Hematopoietic multipotent progenitor cell treated with erythropoietin and hydrocortisone succinate and interleukin-3 and kit ligand, for 6 days (in vitro differentiated cells): ENCODE data around the gene KLHL41.

Experiments
- DNase-seq: peaks from one replicate; pipeline ENCODE4 v3.0.0-alpha.2; 2015

Gene KLHL41

DNA sequence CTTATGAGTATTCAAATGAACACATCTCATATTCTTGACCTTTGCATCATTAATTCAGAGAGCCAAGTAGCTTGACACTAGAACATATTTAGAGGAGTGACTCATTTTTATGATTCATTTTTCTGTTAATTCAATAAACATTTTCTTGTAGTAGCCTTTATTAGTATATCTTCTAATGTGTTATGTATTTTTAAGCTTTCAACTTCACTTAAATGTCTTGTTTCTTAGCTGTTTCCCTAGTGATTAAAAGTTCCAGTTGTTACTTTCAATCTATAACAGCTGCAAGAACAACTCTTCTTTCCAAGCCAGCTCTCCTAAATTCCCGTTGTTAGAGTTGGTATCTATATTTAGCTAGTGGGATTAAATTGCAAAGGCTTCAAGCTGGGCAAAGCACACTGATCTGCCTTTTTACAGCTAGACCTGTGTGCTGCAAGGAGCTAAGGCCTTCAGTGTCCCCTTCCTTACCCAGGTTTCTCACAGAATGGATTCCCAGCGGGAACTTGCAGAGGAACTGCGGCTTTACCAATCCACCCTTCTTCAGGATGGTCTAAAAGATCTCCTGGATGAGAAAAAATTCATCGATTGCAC is at the start of gene KLHL41:
Gene KLHL41 (plus strand): TSS at position 405 of the 588 bp plus-strand sequence. CDS start 77 bp downstream, at position 482.
- DNase-seq: no peak

DNA sequence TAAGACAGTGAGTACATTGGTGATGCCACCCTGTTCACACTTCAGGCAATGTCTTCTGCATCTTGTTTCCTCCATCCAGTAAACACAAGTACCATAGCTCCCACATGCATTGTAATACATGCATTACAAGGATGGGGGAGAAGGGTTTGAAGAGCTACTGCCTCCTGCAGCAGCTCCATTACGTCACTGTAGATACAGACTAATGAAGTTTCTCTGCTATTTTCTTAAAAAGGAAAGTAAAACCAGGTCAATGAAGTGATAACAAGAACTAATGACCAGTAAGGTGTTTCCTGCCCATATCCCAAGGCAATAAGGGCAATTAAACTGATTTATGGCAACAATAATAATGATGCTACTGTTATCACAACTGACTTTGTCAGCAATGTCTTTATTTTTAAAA is 48.4 kb upstream of the KLHL41 start:
- DNase-seq: no peak

GRCh38 chr2:169462896-169463695 is 46.4 kb upstream of the KLHL41 start:
- DNase-seq: no peak

- DNase-seq: no peak
These were observed 45.0 kb upstream of the KLHL41 start for GRCh38 chr2:169464466-169464865.

GRCh38 chr2:169464882-169465281 is 44.6 kb upstream of the KLHL41 start:
- peak; percentile 49 for DNase-seq

GRCh38 chr2:169468841-169469240 is 40.7 kb upstream of the KLHL41 start:
- no peak for DNase-seq

DNA sequence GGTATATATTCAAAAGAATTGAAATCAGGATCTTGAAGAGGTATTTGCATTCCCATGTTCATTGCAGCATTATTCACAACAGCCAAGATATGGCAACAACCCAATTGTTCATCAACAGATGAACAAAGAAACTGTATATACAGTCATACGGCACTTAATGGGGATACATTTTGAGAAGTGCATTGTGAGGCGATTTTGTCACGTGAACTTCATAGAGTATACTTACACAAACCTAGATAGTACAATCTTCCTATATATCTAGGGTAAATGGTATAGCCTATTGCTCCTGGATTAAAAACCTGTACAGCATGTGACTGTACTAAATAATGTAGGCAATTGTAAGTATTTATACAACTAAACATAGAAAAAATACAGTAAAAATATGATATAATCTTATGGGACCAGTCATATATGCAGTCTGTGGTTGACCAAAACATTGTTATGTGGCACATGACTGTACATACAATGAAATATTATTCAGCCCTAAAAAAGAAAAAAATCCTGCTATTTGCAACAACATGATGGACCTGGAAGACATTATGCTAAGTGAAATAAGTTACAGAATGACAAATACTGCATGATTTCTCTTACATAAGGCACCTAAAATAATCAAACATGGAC is 39.4 kb upstream of the KLHL41 start:
- no peak for DNase-seq

DNA sequence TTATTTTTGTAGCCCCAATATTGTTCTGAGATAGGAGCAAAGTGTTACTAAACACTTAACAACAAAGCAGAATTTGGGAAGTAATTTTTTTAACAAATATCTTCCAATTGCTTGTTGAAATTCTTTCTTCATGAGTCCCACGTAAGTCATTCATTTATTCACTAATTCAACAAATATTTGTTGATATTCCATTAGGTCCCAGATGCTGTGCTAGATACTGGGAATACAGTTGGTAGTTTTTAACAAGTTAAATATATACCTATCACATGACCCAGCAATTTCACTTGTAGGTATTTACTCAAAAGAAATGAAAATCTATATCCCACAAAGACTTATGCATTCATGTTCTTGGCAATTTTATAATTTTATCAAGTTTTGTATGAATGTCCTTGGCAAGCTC is 37.3 kb upstream of the KLHL41 start:
- DNase-seq: no peak

DNA sequence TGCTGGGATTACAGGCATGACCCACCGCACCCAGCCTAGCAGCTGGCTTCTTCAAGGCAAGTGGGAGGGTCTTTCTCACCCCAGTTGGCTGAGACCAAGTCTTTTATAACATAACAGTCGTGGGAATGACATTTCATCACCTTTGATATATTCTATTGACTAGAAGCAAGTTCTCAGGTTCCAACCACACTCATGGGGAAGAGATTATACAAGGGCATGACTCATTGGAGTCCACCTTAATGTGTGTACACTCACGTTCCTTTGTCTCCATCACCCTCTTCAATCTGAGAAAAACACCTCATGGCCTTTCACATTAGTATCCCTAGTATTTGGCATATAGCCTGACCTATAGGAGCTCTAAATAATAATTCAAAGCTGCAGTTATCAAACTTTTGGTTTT is 33.0 kb upstream of the KLHL41 start:
- no peak for DNase-seq

DNA sequence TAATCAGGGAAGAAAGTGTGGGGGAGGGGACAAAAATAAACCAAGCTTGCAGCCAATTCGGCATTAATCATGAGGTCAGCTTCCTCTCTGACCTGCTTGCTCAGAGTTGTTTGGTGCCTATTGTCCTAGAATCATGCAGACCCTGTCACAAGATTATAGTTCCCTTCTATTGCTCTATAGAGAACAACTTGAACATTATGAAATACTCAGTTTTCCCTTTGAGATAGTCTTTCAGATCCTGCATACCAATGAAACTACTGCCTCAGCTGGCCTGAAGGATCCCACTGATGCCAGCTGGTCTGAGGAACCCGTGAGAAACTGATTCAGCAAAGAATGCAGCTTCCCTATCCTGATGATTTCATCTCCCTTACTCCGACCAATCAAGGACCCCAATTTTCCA is 31.2 kb upstream of the KLHL41 start:
- DNase-seq: no peak

DNA sequence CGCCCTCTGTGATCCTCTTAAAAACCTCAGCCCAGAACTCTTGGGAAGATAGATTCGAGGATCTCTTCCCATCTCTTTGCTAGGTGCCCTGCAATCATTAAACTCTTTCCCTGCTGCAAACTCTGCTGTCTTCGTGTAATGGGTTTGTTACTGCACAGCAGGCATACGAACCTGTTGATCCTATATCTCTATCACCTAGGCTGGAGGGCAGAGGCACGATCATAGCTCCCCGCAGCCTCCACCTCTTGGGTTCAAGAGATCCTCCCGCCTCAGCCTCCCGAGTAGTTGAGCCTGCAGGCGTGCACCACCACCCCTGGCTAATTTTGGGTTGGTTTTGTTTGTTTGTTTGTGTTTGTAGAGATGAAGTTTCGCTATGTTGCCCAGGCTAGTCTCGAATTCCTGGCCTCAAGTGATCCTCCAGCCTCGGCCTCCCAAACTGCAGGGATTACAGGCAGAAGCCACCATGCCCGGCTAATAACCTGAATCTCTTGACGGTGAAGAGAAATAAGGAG is 30.7 kb upstream of the KLHL41 start:
- no peak for DNase-seq

DNA sequence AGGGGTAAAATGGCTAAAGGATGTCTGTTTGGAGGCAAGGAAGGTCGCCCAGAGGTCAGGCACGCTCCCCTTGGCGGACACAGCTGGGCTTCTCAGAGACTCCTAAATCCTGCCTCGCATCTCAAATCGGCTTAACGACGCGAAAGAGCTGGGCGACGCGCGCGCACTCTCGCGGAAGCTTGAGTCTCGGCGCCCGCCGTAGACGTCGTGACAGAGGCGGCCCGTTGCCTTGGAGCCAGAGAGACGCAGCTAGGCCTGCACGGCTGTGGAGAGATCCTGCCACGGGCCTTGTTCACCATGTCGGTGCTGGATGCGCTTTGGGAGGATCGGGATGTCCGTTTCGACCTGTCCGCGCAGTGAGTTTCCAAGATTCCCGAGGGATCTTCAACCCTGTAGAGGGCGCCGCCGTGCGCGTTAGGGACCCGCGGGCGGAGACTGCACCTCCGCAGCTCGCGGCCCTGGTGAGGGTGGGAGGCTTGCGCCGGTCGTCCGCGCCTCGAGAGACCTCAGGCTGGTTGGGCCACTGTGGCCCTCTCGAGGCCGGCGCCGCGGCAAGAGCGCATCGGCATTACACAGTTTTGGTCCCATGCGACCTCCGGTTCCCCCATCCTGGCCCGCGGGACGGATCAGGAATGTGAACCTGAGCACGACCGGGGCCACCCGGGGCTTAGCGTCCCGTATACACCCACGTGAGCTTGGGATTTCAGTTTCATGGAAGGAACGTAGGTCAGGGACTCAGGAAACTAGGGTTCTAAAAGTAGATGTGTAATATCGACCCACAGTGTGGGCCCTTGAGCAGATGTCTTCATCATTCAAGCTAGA is 30.0 kb upstream of the KLHL41 start, which contains the start of gene BBS5:
Gene BBS5 (plus strand): TSS at position 238 of the 822 bp plus-strand sequence. CDS start 60 bp downstream, at position 298.
- DNase-seq: peak; percentile 90

GRCh38 chr2:169480079-169480465 is 29.4 kb upstream of the KLHL41 start:
- DNase-seq: peak; percentile 7

- no peak for DNase-seq
These were observed 23.8 kb upstream of the KLHL41 start for GRCh38 chr2:169485650-169486138.

- no peak for DNase-seq
These were observed 23.0 kb upstream of the KLHL41 start for GRCh38 chr2:169486487-169486886.

- no peak for DNase-seq
These were observed 18.7 kb upstream of the KLHL41 start for GRCh38 chr2:169490834-169491233.

- no peak for DNase-seq
These were observed 18.1 kb upstream of the KLHL41 start for GRCh38 chr2:169491378-169491777.

- DNase-seq: no peak
These were observed 16.1 kb upstream of the KLHL41 start for GRCh38 chr2:169493360-169493759.

DNA sequence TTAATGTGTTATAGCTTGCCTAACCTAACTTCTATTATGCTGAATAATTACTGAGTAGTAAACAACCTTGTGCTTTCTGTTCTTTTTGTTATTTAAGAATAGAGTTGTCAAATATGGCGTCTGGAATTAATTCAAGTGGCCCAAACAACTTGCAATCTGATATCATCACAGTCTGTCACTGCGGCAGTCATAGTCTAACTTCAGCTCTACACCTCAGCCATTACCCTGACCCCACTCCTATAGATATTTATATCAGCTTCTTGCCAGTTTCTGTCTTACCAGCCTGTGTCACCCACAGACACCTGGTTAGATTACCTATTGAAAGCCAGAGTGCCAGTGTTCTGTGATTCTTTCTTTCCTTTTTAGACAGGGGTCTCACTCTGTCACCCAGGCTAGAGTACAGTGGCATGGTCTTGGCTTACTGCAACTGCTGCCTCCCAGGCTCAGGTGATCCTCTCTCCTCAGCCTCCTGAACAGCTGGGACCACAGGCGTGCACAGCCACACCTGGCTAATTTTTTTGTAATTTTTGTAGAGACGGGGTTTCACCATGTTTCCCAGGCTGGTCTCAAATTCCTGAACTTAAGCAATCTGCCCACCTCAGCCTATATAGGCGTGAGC is 14.1 kb upstream of the KLHL41 start:
- no peak for DNase-seq

DNA sequence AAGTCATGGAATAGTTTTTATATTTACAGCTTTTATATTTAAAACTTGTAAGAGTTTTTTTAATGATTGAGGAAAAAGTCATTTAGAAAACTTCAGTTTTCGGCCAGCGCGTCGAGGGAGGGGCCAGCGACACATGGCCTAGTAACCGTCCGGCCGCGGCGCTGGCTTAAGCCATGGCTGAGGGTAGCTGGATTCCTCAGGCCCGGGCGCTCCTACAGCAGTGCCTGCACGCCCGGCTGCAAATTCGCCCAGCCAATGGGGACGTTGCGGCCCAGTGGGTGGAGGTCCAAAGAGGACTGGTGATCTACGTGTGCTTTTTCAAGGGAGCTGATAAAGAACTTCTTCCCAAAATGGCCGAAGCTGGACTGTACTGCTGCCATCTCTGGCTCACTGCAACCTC is 4.9 kb upstream of the KLHL41 start:
- DNase-seq: no peak

DNA sequence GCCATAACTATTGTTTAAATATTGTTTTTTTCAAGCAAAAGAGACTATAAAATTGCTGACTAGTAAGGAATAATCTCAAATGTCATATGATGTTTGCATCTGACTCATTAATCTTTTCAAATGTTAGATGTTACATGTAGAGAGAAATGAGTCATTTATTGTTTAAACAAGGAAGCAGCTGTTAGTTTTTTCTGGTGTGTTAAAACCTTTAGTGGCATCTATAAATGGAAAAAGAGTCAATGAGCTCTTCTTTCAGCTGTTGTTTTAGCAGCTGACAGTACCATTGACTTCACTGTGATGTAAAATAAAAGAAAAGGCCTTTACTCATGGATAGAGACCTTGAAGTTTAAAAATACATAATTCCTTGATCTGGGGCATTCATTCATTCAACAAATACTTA is 1.8 kb upstream of the KLHL41 start:
- DNase-seq: no peak

- no peak for DNase-seq
These were observed 453 bp downstream of the KLHL41 start for GRCh38 chr2:169509955-169510354.
